NAMALWA (cell line): Measurements from ENCODE around the gene ZNF132.
"Not testable (repeated sequence)": the region's sequence is repeated elsewhere in the genome, so short reads cannot be mapped to it uniquely, and the experiment has no call there.

ENCODE experiments used
- DNase-seq: peaks from one replicate; pipeline ENCODE4 v3.0.0-alpha.2; 2015; ENCODE audit warnings: low spot score

The ZNF132 gene

DNA sequence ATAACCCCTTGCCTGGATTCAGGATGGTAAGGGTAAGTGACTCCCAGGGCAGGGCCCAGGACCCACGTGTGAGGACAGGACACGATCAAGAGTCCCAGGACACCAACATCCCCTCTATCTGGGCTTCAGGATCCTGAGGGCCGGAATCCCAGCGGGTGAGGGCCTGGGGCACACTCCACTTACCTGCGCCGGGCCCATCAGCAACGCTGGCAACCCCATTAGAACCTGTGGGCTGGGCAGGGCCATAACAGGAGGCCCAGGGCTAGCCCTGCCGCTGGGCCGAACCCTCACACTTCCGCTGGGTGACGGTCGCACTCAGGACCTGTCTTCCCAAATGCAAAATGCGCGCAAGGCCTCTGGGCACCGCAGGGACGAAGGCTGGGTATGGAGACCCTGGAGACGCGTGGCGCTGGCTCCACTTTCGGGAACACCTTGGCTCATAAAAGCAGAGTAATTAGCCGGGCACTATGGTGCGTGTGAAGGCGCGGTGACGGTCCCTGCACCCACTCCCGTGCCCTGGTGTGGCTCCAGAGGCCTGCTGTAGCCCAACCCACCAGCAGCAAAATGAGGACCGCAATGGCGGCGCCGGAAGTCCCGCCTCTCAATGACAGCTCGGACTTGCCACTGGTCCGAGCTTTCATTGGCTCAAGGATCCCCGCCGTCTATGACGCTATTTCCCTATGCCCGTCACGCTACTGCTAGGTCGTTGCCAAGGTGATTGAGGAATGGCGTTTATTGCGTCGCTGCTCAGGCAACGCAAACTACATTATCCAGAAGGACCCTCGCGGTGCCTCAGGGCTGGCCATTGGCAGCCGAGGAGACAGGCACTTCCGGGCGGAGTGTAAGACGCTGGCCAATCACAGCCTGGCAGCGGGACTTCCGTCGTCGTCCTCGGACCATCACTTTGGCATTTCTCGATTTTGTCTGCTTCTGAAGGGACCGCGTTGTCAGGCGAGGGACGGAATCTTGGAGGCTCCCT is at the start of gene ZNF132:
TSS of gene ZNF132 (minus strand) at position 578 of the 979 bp plus-strand sequence. CDS start at position 246, 332 bp downstream.
- peak; percentile 98 for DNase-seq

DNA sequence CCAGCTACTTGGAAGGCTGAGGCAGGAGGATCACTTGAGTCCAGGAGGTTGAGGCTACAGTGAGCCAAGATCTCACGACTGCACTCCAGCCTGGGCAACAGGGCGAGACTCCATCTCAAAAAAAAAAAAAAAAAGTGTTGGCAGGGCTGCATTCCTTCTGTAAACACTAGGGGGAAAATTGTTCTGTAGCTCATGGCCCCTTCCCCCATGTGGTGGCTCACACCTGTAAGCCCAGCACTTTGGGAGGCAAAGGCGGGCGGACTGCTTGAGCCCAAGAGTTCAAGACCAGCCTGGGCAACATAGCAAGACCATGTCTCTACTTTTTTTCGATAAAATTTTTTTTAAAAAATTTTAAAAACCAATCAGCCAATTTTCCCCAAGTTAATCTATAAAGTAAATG is 44.4 kb upstream of the ZNF132 start:
- peak; percentile 52 for DNase-seq

DNA sequence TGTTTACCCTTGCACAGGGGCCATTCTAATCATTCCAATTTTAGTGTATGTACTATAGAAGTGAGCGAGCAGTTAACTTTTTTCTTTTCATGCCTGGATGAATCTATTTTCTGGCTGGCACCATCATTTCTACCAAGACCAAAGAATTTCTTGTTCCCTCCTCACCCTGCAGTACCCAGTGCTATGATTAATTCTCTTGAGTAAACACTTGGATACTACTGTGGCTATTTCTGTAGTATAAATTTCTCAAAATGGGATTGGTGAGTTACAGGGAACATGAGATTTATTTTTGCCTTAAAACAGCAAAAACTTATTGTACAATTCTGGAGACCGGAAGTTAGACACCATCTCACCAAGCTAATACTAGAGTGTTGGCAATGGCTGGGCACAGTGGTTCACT is 43.8 kb upstream of the ZNF132 start:
- no peak for DNase-seq

DNA sequence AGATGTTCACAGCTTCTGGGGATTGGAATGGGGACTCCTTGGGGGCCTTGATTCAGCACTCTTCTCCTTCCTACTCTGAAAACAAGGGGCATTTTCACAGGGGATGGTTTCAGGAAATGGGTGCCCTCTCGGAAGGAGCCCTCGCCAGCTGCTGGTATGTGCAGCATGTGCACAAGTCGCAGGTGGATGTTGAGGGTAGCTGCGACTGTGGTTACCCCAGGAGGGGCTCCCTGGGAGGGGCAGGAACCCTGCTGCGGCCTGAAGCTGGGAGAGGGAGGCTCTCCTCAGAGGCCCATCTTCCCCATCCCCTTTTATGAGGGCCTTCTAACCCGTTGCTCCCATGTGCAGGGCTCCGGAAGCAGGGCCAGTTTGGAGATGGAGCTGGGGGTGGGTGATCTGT is 42.4 kb upstream of the ZNF132 start:
- no peak for DNase-seq

DNA sequence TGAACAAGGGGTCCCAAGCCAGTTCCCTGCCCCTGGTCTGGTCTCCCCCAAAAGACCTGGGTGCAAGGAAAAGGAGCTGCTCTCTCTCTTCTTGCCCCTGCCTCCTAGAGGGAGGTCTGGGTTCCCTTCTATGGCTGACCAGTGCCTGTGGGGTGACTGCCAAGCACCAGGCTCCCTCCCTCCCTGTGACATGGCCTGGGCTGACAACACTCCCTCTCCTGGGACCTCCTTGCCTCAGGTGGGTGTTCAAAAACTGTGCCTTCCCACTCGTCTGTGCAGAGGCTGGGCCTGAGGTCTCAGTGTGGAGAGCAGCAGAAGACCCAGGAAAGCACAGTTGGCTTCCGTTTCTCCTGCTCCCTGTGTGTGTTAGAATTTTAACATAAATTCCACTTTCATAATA is 40.9 kb upstream of the ZNF132 start:
- DNase-seq = no peak

DNA sequence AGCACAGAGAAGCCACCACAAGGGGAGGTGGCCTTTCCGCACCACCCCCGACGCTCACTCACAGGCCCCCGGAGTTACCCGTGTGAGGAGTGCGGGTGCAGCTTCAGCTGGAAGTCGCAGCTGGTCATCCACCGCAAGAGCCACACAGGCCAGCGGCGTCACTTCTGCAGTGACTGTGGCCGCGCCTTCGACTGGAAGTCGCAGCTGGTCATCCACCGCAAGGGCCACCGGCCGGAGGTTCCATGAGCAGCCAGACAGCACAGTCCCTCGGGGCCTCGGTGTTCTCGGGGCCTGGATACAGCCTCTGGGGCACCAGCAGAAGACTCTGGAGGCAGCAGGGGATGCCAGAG is 40.5 kb upstream of the ZNF132 start:
- no peak for DNase-seq

DNA sequence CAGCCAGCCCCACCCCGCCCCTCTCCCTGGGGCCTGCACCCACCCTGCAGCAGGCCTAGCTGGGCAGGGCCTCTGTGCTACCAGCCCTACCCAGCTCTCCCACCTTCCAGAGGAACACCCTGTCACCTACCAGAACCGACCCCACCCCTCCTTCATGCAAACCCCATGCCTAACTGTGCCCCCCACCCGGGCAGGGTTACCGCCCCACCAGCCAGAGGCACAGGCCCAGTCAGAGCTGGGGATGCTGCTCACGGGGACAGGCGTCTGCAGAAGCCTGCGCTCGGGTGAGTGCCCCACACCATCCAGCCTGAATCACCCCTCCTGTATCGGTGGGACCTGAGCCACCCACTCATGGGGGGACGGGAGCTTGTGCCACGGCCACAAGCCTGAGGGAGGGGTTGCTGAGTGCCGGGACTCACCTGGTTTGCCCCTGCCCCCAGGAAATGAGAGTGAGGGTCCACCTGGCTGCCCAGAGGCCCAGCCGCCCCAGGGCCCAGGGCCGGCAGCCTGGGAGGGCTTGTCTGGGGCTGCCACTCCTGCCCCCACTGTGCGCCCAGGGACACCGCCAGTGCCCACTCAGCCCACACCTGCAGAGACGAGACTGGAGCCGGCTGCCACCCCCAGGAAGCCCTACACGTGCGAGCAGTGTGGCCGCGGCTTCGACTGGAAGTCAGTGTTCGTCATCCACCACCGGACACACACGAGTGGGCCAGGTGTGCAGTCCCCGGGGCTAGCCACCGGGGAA is 40.0 kb upstream of the ZNF132 start:
- no peak for DNase-seq

DNA sequence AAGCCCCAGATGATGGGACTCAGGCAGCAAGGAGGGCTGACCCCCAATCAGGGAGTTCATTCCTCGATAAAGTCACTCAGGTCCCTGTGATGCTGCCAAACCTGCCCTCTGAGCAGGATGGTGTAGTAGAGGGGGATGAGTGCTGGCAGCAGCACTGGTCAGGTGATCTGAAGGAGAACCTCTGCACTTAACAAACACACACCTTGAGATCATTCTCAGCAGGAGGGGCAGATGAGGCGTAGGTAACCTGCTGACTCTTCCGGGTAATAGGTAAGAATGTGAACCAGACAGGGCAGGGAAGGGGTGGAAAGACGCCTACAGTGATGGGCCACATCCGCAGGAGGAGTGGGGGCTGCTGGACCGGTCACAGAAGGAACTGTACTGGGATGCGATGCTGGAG is 39.4 kb upstream of the ZNF132 start:
- no peak for DNase-seq

DNA sequence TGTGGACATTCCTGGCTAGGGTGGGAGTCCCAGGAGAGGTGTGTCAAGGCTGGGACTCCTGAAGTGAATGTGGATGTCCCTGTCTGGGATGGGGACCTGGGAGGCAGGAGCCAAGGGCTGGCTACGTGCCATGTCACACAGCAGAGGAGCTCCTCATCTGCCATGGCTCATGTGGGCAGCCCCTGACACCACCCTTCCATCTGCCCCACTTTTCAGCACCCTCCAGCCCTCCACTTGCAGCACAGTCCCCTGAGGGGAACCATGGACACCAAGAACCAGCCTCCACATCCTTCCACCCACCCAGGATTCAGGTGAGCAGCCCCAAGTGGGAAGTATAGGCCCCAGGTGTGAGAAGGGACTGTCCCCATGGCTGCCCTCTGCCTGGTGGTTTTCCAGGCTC is 37.9 kb upstream of the ZNF132 start:
- DNase-seq = no peak

DNA sequence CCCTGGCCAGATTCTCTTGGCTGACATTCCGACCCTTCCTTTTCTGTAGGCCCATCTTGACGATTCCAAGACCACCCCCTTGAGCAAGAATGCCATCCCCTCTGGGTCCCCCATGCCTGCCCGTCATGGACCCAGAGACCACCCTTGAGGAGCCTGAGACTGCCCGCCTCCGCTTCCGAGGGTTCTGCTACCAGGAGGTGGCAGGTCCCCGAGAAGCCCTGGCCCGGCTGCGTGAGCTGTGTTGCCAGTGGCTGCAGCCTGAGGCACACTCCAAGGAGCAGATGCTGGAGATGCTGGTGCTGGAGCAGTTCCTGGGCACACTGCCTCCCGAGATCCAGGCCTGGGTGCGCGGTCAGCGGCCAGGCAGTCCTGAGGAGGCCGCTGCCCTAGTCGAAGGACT is 37.2 kb upstream of the ZNF132 start:
- DNase-seq = no peak

DNA sequence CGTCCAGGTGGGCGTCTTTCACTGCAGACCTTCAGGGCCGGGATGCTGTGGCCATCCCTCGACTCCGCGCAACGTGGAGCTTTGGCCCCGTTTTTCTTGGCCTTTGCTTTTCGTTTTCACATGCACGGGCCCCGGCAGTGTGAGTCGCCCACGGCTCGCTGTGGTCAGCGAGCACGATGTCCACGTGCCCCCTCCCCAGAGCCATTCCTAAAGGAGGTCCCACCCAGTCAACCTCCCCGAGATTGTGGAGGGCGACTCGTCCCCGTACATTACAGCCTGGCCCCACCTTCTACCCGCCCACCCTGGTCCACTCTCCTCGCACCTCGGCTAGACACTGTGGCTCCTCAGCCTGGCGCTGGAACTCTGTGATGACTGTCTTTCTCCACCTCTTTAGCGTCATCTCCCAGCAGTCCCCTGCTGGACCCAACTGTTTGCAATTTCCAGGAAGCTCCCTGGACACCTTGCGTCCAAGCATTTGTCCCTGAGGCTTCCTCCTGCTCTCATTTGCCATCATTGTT is 36.6 kb upstream of the ZNF132 start:
- no peak for DNase-seq

DNA sequence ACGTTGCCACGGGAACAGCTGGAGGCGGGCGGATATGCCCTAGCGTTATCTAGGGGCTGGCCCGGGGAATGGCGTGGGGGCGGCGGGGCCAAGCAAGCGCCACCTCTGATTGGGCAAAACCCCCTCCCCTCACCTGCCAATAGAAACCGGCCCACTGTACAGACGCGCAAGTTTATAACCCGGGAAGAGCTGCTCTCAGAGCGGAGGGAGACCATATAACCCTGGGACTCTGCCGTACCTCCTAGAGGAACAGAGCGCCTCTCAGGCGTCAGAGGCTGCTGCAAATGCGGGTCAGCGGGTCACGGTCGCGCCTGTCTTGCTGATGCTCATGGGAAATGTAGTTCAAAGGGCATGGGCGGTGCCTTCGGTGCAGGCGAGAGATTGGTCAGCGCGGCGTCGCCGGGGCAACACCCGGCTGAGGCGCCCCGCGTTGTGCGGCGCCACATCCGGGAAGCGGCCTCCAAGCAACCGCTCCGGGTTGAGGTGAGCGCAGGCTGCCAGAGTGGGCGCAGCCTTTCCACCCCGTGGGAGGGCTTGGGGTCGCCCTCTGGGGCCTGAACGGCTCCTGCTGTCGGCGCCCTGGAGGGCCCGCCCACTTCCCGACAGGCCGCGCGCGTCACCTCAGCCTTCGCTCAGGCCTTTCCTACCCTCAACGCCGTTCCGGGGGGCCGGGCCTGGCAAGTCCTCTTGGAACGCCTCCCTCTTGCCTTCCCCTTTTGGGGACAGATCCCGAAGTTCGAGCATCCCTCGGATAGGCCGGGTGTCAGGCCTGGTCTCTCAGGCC is 36.0 kb upstream of the ZNF132 start, which contains the start of gene ZNF446:
TSS of gene ZNF446 (plus strand) at position 639 of the 784 bp plus-strand sequence. CDS start 867 bp downstream, outside the sequence.
- DNase-seq = peak; percentile 98

DNA sequence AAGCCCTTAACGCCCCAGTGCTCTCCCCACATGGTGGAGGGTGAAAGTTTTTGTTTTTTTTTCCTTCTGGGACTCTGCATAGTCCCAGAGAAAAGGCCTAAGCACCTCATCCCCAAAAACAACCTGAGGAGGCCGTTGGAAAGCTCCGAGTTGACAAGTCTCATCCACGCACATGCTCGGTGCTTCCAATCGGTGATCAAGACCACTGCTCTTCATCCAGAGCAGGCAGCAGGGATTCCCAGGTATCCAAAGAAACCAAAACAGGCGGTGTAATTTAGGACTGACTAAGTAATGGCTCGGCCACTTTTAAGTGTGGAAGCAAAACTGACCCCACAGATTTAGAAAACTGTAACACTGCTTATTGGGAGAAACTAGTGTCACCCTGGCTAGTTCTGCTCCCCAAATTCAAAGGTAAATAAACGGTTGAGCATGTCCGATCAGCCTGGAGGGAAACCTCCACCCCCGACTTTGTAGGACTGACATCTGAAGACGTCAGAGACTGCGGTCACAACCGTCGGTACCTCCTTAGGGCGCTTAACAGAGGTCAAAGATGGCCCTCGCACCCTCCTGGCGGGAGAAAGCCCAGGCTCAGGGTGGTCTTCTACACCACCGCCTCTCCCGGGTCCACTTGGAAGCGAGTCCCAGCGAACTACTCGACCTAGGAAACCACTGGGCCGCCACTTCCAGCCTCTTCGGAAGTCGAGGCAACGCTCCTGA is 35.2 kb upstream of the ZNF132 start:
- no peak for DNase-seq

DNA sequence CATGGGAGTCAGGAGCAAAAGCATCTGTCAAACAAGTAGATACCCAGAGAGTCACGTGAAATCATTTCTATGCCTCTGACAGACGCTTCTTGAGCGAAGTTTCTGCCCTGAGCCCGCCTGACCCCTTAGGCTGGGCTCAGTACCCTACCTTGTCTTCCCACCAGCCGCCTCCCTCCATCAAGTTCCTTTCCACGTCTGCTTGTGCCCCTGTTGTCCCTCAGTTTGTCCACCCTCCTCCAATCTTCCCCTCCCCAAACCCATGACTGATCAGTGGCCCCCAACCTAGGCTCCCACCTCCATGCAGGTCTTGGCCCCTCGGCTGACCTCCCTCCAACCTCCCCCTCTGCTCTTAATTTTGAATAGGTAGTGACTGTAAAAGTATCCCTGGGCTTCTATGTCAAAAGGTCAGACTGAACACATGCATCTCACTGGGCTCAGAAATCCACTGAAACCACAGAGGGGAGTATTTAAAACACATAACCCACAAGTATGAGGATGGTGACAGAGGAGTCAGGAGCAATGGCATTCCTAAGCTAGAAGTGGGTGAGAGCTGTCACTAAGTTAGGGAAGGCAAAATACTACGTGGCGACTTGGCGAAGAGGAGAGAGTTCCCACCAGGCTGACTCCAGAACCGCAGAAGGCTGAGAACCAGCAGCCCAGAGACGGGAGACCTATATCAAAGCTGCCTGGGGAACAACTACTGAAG is 34.5 kb upstream of the ZNF132 start:
- no peak for DNase-seq

DNA sequence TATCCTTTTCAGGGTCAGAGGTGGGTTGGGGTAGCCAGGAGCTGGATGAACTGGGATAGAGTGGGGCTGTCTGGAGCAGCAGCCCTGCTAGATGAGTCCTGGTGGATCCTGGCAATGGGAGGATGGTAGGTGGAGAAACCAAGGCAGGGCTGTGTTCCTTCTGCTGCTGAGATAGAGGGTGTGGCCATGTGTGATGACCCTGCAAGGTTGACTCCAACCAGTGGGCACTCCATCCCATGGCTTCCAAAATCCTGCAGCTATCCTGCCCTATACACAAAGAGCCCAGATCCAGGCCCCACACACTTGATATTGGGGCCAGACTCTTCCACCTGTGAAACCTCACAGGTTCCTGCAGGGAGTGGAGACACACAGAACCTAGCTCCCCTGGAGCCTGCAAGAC is 33.8 kb upstream of the ZNF132 start:
- no peak for DNase-seq

DNA sequence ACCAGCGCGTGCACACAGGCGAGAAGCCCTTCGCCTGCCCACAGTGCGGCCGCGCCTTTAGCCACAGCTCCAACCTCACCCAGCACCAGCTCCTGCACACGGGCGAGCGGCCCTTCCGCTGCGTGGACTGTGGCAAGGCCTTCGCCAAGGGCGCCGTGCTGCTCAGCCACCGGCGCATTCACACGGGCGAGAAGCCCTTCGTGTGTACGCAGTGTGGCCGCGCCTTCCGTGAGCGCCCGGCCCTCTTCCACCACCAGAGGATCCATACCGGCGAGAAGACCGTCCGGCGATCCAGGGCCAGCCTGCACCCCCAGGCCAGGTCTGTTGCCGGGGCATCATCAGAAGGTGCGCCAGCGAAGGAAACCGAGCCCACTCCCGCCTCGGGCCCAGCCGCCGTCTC is 31.8 kb upstream of the ZNF132 start:
- DNase-seq = no peak

DNA sequence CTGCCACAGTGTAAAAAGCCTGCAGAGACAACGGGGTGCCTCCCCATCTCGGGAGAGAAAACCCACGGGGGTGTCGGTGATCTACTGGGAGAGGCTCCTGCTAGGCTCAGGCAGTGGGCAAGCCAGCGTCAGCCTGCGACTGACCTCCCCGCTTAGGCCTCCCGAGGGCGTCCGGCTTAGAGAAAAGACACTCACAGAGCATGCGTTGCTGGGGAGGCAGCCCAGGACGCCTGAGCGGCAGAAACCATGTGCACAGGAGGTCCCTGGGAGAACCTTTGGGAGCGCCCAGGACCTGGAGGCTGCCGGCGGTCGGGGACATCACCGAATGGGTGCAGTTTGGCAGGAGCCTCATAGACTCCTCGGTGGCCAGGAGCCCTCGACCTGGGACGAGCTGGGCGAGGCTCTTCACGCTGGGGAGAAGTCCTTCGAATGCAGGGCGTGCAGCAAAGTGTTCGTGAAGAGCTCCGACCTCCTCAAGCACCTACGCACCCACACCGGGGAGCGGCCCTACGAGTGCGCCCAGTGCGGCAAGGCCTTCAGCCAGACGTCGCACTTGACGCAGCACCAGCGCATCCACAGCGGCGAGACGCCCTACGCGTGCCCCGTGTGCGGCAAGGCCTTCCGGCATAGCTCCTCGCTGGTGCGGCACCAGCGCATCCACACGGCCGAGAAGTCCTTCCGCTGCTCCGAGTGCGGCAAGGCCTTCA is 31.0 kb upstream of the ZNF132 start:
- not testable (repeated sequence) for DNase-seq

DNA sequence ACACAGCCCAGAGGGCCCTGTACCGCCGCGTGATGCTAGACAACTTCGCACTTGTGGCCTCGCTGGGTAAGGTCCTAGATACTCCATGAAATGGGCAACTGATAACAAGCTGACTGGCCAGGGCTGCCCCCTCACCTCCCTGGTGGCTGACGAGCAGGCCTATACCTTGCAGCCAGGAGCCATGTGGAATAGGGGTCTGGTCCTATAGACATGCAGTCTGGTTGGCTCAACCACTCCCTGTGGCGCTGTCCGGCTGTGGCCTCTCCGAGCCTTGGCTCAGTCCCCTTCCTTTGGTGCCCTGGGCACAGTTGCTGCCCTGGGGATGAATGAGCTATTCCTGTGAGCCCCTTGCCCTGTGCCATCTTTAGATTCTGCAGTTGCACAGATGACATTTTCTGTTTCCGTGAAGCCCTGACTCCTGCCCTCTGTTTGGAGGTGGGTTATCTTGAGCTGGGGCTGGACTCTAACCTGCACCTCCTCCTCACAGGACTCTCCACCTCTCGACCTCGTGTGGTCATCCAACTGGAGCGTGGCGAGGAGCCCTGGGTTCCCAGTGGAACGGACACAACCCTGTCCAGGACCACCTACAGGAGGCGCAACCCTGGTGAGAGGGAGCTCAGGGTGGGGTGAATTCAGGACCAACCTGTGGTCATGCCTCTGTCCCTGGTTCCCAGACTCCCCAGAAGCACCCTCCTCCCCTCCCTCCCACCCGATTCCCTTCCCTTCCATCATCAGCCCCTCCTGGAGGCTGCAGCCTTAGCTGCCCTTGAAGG is 29.5 kb upstream of the ZNF132 start:
- DNase-seq = no peak

DNA sequence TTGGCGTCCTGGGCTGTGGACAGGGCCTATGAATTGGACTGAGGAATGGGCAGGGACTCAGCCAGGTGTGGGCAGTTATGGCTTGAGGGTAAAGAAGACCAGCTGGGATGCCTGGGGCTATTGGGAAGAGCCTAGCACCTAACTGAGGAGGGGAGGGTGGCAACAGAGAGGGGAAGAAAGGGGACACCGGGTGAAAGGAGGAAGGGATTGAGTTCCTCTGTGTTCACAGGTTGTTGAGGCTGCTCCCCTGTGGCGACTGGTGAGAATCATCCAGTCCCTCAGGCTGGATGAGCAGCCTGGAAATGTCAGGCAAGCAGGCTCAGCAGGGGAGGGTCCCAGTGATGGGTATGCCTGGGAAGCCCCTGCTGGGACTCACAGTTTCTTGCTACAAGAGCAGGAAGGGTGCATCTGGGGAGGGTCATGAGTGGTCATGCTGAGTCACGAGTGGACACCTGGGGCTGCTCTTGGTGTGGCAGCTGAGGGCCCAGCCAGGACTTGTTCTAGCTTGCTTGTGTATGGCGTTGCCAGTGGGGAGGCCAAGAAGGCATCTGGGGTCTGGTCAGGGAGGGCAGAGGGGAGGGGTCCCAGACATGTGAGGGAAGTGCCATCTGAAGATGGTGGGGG is 28.4 kb upstream of the ZNF132 start:
- no peak for DNase-seq
